H9 (cell line): ENCODE measurements around the gene MRPL16. TPM values are rescaled to one million over a fixed set of nuclear protein-coding genes. Genes with fewer than 3 reads are reported as not detected.

ENCODE experiments used
- DNase-seq: peaks from one replicate; pipeline ENCODE4 v3.0.0-alpha.2; 2017
- H2AFZ ChIP-seq: one replicate; pipeline ENCODE4 v1.6.1; 2013; ENCODE audit warnings: mild to moderate bottlenecking, low read length, control low read depth, moderate library complexity
- H2AK5ac ChIP-seq: 2 replicates; pipeline ENCODE4 v1.6.1; 2013; ENCODE audit warnings: low read length, control low read depth, mixed read lengths; ENCODE audit not compliant: insufficient read length
- H2BK120ac ChIP-seq: one replicate; pipeline ENCODE4 v1.6.1; 2013; ENCODE audit warnings: low read depth, mild to moderate bottlenecking, low read length, control low read depth, inconsistent platforms; ENCODE audit not compliant: poor library complexity, severe bottlenecking
- H2BK12ac ChIP-seq: 2 replicates; pipeline ENCODE4 v1.6.1; 2013; ENCODE audit warnings: low read length, control low read depth, mixed read lengths, low read depth; ENCODE audit not compliant: insufficient read length
- H2BK15ac ChIP-seq: 2 replicates; pipeline ENCODE4 v1.6.1; 2013; ENCODE audit warnings: low read depth, low read length, control low read depth
- H2BK20ac ChIP-seq: one replicate; pipeline ENCODE4 v1.6.1; 2013; ENCODE audit warnings: low read depth, mild to moderate bottlenecking, low read length, control low read depth, inconsistent platforms; ENCODE audit not compliant: poor library complexity, severe bottlenecking
- H2BK5ac ChIP-seq: 2 replicates; pipeline ENCODE4 v1.6.1; 2013; ENCODE audit warnings: low read length, control low read depth, mixed read lengths; ENCODE audit not compliant: insufficient read length
- H3K14ac ChIP-seq: 2 replicates; pipeline ENCODE4 v1.6.1; 2013; ENCODE audit warnings: low read length, control low read depth; ENCODE audit not compliant: insufficient read depth
- H3K18ac ChIP-seq: 2 replicates; pipeline ENCODE4 v1.6.1; 2013; ENCODE audit warnings: low read depth, mild to moderate bottlenecking, mixed read lengths, low read length, control low read depth; ENCODE audit not compliant: insufficient read length
- H3K23ac ChIP-seq: 2 replicates; pipeline ENCODE4 v1.6.1; 2013; ENCODE audit warnings: low read length, control low read depth, mixed read lengths, low read depth; ENCODE audit not compliant: insufficient read length
- H3K23me2 ChIP-seq: 2 replicates; pipeline ENCODE4 v1.6.1; 2013; ENCODE audit warnings: low read depth, mild to moderate bottlenecking, mixed read lengths, low read length, control low read depth; ENCODE audit not compliant: insufficient read length, poor library complexity, severe bottlenecking
- H3K27ac ChIP-seq: 2 replicates; pipeline ENCODE4 v1.5.1; 2013; ENCODE audit warnings: low read length, control low read depth, mixed read lengths, low read depth; ENCODE audit not compliant: insufficient read length
- H3K27me3 ChIP-seq: 2 replicates; pipeline ENCODE4 v1.6.1; 2013; ENCODE audit warnings: low read length, control low read depth, inconsistent platforms; ENCODE audit not compliant: insufficient read depth
- H3K4ac ChIP-seq: 2 replicates; pipeline ENCODE4 v1.6.1; 2013; ENCODE audit warnings: low read depth, mild to moderate bottlenecking, control low read depth, inconsistent platforms, low read length, moderate library complexity
- H3K4me1 ChIP-seq: 2 replicates; pipeline ENCODE4 v1.6.1; 2013; ENCODE audit warnings: low read length, control low read depth, inconsistent platforms; ENCODE audit not compliant: insufficient read depth
- H3K4me2 ChIP-seq: 2 replicates; pipeline ENCODE4 v1.6.1; 2013; ENCODE audit warnings: low read length, control low read depth, mixed read lengths; ENCODE audit not compliant: insufficient read length, insufficient read depth
- H3K56ac ChIP-seq: 2 replicates; pipeline ENCODE4 v1.6.1; 2013; ENCODE audit warnings: low read depth, mild to moderate bottlenecking, mixed read lengths, low read length, control low read depth; ENCODE audit not compliant: insufficient read length
- H3K79me1 ChIP-seq: 2 replicates; pipeline ENCODE4 v1.6.1; 2013; ENCODE audit warnings: low read depth, mild to moderate bottlenecking, moderate library complexity, low read length, control low read depth, inconsistent platforms; ENCODE audit not compliant: insufficient read depth, poor library complexity, severe bottlenecking
- H3K79me2 ChIP-seq: 2 replicates; pipeline ENCODE4 v1.6.1; 2013; ENCODE audit warnings: low read length, control low read depth, inconsistent platforms; ENCODE audit not compliant: insufficient read depth
- H3K9ac ChIP-seq: 2 replicates; pipeline ENCODE4 v1.6.1; 2013; ENCODE audit warnings: low read length, control low read depth, mixed read lengths; ENCODE audit not compliant: insufficient read length; ENCODE audit errors: extremely low read depth
- H3K9me3 ChIP-seq: one replicate; pipeline ENCODE4 v1.6.1; 2013; ENCODE audit warnings: low read depth, low read length, inconsistent platforms; ENCODE audit not compliant: control insufficient read depth
- H3T11ph ChIP-seq: one replicate; pipeline ENCODE4 v1.6.1; 2013; ENCODE audit warnings: mild to moderate bottlenecking, low read length, control low read depth, inconsistent platforms
- H4K20me1 ChIP-seq: one replicate; pipeline ENCODE4 v1.6.1; 2013; ENCODE audit not compliant: control insufficient read depth, insufficient read length, insufficient read depth
- H4K5ac ChIP-seq: 2 replicates; pipeline ENCODE4 v1.6.1; 2013; ENCODE audit warnings: low read depth, mild to moderate bottlenecking, mixed read lengths, low read length, control low read depth; ENCODE audit not compliant: insufficient read length
- H4K8ac ChIP-seq: replicated peaks from 2 replicates; pipeline ENCODE4 v1.6.1; 2013; ENCODE audit warnings: low read length, control low read depth, mixed read lengths, low read depth; ENCODE audit not compliant: insufficient read length
- H4K91ac ChIP-seq: 2 replicates; pipeline ENCODE4 v1.6.1; 2013; ENCODE audit warnings: low read depth, mild to moderate bottlenecking, moderate library complexity, mixed read lengths, low read length, control low read depth; ENCODE audit not compliant: insufficient read length
- H3K27ac Mint-ChIP-seq, 3 experiments: 2 replicates in 2 of 3; 3 replicates in 1 of 3; pipeline ENCODE4 v1.8.0; 2020 to 2021; ENCODE audit warnings: mixed read lengths in 3 of 3, mild to moderate bottlenecking in 1 of 3, moderate library complexity in 1 of 3
- H3K27me3 Mint-ChIP-seq: 2 replicates; pipeline ENCODE4 v1.8.0; 2021; ENCODE audit warnings: low read depth, mild to moderate bottlenecking, moderate library complexity, mixed read lengths
- H3K36me3 Mint-ChIP-seq, 3 experiments: 2 replicates in 2 of 3; 3 replicates in 1 of 3; pipeline ENCODE4 v1.8.0; 2020 to 2021; ENCODE audit warnings: low read depth in 3 of 3, mixed read lengths in 3 of 3; ENCODE audit not compliant: insufficient read depth in 1 of 3
- H3K4me1 Mint-ChIP-seq, 2 experiments: 2 replicates each; pipeline ENCODE4 v1.8.0; 2020; ENCODE audit warnings: mixed read lengths in 2 of 2
- H3K4me3 Mint-ChIP-seq, 2 experiments: 2 replicates in 1 of 2; 3 replicates in 1 of 2; pipeline ENCODE4 v1.8.0; 2020 to 2021; ENCODE audit warnings: mild to moderate bottlenecking in 2 of 2, mixed read lengths in 2 of 2, moderate library complexity in 1 of 2
- H3K9me3 Mint-ChIP-seq, 2 experiments: 2 replicates in 1 of 2; 3 replicates in 1 of 2; pipeline ENCODE4 v1.8.0; 2020; ENCODE audit warnings: mild to moderate bottlenecking in 2 of 2, mixed read lengths in 2 of 2, moderate library complexity in 1 of 2
- WGBS: extraction: QIAGEN DNeasy Blood & Tissue Kit; methylation state at CpG from one replicate; pipeline ENCODE4 v1.1.7; 2013; ENCODE audit warnings: missing lambda C conversion rate, low lambda C conversion rate, mixed read lengths; ENCODE audit not compliant: insufficient read length; ENCODE audit errors: extremely low coverage; 5-methylcytosine and 5-hydroxymethylcytosine counted together
- total RNA-seq: library from RNA; stranded (reverse); gene quantifications from 2 replicates; pipeline ENCODE4 v1.2.1, GENCODE V29; 2021
- TF ChIP-seq, protein P1 (sequence below): fragments of 200-600 bp; sonication (generic); conservative IDR thresholded peaks from 3 replicates; pipeline ENCODE4 v1.8.0; 2021; ENCODE audit warnings: antibody characterized with exemption, mild to moderate bottlenecking

MRPL16 gene
- total RNA-seq, 1 experiment from 2014 or later = 87.1 TPM

DNA sequence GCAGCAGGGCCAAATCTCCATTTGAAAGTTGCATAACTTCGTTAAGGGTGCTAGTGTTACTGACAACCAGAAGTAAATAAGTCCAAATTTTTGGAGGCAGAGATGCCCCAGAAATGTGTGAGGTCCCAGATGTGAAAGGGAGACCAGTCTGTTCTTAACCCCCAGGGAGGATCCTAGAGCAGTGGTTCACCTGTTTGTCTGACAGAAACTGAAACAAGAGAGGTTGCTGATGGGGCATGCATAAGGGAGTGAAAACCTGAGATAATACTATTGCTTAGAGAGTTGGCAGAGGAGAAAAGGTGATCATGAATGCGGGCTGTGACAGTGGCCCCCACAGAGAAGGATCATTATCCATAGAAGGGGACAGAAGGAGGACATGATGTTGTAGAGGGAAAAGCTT is 30.9 kb upstream of the MRPL16 start:
- H4K20me1 ChIP-seq = no peaks in the 10 kb centered on the region
- no peak overlapping the region for H3K4me2 ChIP-seq
- no peak overlapping the region for H3K9ac ChIP-seq
- peaks cover 4% of the 10 kb centered on the region in 2 experiments for H3K4me1 Mint-ChIP-seq
- no peak overlapping the region for H3K27ac Mint-ChIP-seq
- no peaks in the 10 kb centered on the region for H3K79me2 ChIP-seq
- H2AFZ ChIP-seq = no peak overlapping the region
- no peak overlapping the region for H4K5ac ChIP-seq
- no peak overlapping the region for H2BK120ac ChIP-seq
- H4K91ac ChIP-seq = no peak overlapping the region
- no peak for DNase-seq
- no peak overlapping the region for H3K27ac ChIP-seq
- H3K4ac ChIP-seq = no peak overlapping the region
- H3K18ac ChIP-seq = no peak overlapping the region
- no peaks in the 10 kb centered on the region for H3K27me3 ChIP-seq
- TF ChIP-seq, protein P1, sequence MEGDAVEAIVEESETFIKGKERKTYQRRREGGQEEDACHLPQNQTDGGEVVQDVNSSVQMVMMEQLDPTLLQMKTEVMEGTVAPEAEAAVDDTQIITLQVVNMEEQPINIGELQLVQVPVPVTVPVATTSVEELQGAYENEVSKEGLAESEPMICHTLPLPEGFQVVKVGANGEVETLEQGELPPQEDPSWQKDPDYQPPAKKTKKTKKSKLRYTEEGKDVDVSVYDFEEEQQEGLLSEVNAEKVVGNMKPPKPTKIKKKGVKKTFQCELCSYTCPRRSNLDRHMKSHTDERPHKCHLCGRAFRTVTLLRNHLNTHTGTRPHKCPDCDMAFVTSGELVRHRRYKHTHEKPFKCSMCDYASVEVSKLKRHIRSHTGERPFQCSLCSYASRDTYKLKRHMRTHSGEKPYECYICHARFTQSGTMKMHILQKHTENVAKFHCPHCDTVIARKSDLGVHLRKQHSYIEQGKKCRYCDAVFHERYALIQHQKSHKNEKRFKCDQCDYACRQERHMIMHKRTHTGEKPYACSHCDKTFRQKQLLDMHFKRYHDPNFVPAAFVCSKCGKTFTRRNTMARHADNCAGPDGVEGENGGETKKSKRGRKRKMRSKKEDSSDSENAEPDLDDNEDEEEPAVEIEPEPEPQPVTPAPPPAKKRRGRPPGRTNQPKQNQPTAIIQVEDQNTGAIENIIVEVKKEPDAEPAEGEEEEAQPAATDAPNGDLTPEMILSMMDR = no peak
- no peak overlapping the region for H3T11ph ChIP-seq
- H2BK12ac ChIP-seq = no peak overlapping the region
- H3K36me3 Mint-ChIP-seq = no peaks in the 10 kb centered on the region
- no peaks in the 10 kb centered on the region for H3K27me3 Mint-ChIP-seq
- no peaks in the 10 kb centered on the region for H3K9me3 ChIP-seq
- no peaks in the 10 kb centered on the region for H3K79me1 ChIP-seq
- H3K4me1 ChIP-seq = 0 out of 2 replicates have a peak, but pooled peaks cover 3% of the 10 kb centered on the region
- no peak overlapping the region for H2AK5ac ChIP-seq
- no peaks in the 10 kb centered on the region for H3K23me2 ChIP-seq
- no peak overlapping the region for H2BK20ac ChIP-seq
- no peak overlapping the region for H2BK5ac ChIP-seq
- no peak overlapping the region for H3K14ac ChIP-seq
- H3K9me3 Mint-ChIP-seq = no peaks in the 10 kb centered on the region
- H4K8ac ChIP-seq = no peak overlapping the region
- H3K4me3 Mint-ChIP-seq = no peak overlapping the region
- H3K23ac ChIP-seq = no peak overlapping the region
- no peak overlapping the region for H2BK15ac ChIP-seq
- H3K56ac ChIP-seq = no peak overlapping the region
- WGBS = no CpG with 5 or more reads among the region's 2 CpGs
